ENCODE data around the gene RAB40B. TPM values are rescaled to one million over a fixed set of nuclear protein-coding genes. Genes with fewer than 3 reads are reported as not detected.

The RAB40B gene
- total RNA-seq, 1 donor from 2014 or later = 11.5 TPM

GRCh38 chr17:82662711-82663261 lies 35.7 kb downstream of the RAB40B start:
- DNase-seq (no peak), ATAC-seq (no peak)
- H3K36me3 ChIP-seq = no peaks in the 10 kb centered on the region
- no peaks in the 10 kb centered on the region for H3K27me3 ChIP-seq
- H3K9me3 ChIP-seq = no peaks in the 10 kb centered on the region
- no peaks in the 10 kb centered on the region for H3K4me1 ChIP-seq
- intact Hi-C loops (cut with DNase I) = no loop called here
- TF ChIP-seq, protein P1, sequence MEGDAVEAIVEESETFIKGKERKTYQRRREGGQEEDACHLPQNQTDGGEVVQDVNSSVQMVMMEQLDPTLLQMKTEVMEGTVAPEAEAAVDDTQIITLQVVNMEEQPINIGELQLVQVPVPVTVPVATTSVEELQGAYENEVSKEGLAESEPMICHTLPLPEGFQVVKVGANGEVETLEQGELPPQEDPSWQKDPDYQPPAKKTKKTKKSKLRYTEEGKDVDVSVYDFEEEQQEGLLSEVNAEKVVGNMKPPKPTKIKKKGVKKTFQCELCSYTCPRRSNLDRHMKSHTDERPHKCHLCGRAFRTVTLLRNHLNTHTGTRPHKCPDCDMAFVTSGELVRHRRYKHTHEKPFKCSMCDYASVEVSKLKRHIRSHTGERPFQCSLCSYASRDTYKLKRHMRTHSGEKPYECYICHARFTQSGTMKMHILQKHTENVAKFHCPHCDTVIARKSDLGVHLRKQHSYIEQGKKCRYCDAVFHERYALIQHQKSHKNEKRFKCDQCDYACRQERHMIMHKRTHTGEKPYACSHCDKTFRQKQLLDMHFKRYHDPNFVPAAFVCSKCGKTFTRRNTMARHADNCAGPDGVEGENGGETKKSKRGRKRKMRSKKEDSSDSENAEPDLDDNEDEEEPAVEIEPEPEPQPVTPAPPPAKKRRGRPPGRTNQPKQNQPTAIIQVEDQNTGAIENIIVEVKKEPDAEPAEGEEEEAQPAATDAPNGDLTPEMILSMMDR (IDR thresholded peaks at IDR 0.05) = no peak
- H3K4me3 ChIP-seq = no peak overlapping the region
- no peak overlapping the region for H3K27ac ChIP-seq

DNA sequence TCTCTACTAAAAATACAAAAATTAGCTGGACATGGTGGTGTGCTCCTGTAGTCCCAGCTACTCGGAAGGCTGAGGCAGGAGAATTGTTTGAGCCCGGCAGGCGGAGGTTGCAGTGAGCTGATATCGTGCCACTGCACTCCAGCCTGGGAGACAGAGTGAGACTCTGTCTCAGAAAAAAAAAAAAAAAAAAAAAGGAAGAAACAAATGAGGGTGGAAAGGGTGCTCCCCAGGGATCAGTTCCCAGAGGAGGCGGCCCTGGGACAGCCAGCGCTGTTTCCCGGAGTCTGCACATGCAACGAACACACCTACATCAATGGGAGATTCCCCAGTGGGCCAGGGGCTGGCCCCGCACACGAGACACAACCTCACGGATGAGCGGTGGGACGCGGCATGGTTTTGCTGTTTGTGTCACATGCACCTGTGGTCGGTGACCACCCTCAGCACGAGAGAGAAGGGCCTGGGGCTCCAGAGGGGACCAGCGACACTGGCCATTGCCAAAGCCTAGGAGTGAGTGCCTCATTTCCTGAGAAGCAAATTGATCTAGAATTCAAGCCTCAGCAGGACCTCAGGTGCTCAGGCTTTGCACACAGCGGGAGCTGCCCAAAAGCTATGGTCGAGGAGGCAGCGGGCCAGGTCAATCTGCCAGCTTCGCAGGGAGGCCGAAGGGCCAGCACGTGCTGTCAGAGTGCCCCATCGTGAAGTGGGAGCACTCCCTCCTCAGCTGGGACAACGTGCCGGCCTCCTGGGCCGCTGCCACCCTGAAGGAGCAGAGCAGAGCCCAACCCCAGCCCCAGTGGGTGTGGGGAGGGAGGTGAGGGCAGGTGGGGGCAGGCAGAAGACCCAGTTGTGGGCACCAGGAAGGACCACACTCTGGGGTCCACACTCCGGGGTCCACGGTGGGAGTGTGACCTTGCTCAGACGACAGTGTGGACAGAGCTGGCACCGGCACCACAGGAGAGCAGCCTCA lies 36.5 kb downstream of the RAB40B start:
- no peaks in the 10 kb centered on the region for H3K9me3 ChIP-seq
- no peak for DNase-seq
- intact Hi-C loops (cut with DNase I) = no loop called here
- H3K27ac ChIP-seq = no peak overlapping the region
- ATAC-seq = no peak
- H3K4me1 ChIP-seq = no peaks in the 10 kb centered on the region
- TF ChIP-seq, protein P1 (IDR thresholded peaks at IDR 0.05) = no peak
- no peaks in the 10 kb centered on the region for H3K27me3 ChIP-seq
- H3K4me3 ChIP-seq = no peak overlapping the region
- H3K36me3 ChIP-seq = no peaks in the 10 kb centered on the region

DNA sequence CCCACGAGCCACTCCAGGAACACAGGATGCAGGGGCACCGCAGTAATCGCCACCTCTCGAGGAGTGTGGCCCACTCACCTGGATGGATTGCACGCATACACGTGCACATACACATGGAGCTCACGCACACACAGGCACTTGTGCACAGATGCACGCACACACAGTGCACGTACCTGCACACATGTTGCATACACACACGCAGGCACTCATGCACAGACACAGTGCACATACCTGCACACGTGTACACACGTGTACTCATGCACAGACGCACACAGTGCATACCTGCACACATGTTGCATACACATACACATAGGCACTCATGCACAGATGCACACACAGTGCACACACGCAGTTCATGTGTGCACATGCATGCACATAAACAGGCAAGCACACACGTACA lies 38.6 kb downstream of the RAB40B start:
- Histone ChIP-seq H3K4me1 (no peaks in the 10 kb centered on the region), H3K27me3 (no peaks in the 10 kb centered on the region), H3K27ac (no peak overlapping the region), H3K36me3 (no peaks in the 10 kb centered on the region), H3K4me3 (no peak overlapping the region), H3K9me3 (no peaks in the 10 kb centered on the region)
- intact Hi-C loops (cut with DNase I) = no loop called here
- ATAC-seq (no peak), DNase-seq (no peak)
- TF ChIP-seq, protein P1 (IDR thresholded peaks at IDR 0.05) = no peak

GRCh38 chr17:82658796-82659452 lies 39.6 kb downstream of the RAB40B start:
- TF ChIP-seq, protein P1 (IDR thresholded peaks at IDR 0.05) = no peak

DNA sequence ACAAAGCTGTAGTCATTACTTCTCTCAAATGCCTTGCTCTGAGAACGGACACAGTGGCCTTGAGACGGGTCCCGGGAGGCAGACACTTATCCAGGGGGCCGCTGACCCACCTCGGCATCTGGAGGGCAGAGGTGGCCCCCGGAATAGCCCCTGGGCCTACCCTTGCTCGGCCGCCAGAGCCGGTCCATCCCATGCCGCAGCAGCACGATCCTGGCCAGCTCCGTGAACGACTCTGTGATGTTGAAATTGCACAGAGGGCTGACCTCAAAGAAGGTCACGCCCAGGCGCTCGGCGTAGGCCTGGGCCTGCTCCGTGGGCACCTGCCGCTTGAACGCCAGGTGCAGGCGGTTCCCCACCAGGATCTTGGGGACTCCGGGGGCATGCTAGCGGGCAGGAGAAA lies 40.2 kb downstream of the RAB40B start:
- Histone ChIP-seq H3K4me1 (no peaks in the 10 kb centered on the region), H3K4me3 (no peak overlapping the region), H3K9me3 (no peaks in the 10 kb centered on the region), H3K27me3 (no peaks in the 10 kb centered on the region), H3K27ac (no peak overlapping the region), H3K36me3 (no peaks in the 10 kb centered on the region)
- intact Hi-C loops (cut with DNase I) = no loop called here
- ATAC-seq (no peak), DNase-seq (no peak)
- TF ChIP-seq, protein P1 (IDR thresholded peaks at IDR 0.05) = no peak

More at GRCh38 chr17:82658796-82659452, 39.6 kb downstream of the RAB40B start:
- DNase-seq = no peak
- intact Hi-C loops (cut with DNase I) = no loop called here
- H3K4me3 ChIP-seq = no peak overlapping the region
- H3K36me3 ChIP-seq = no peaks in the 10 kb centered on the region
- no peaks in the 10 kb centered on the region for H3K9me3 ChIP-seq
- no peak for ATAC-seq
- no peaks in the 10 kb centered on the region for H3K4me1 ChIP-seq
- no peaks in the 10 kb centered on the region for H3K27me3 ChIP-seq
- H3K27ac ChIP-seq = no peak overlapping the region

Measured in upper lobe of right lung (tissue), 1 donor.